H9 (cell line): Measurements from ENCODE around the gene GAREM1. TPM values are rescaled to one million over a fixed set of nuclear protein-coding genes. Genes with fewer than 3 reads are reported as not detected.

ENCODE experiments used
- DNase-seq: peaks from one replicate; pipeline ENCODE4 v3.0.0-alpha.2; 2017
- H2AFZ ChIP-seq: one replicate; pipeline ENCODE4 v1.6.1; 2013; ENCODE audit warnings: mild to moderate bottlenecking, low read length, control low read depth, moderate library complexity
- H2AK5ac ChIP-seq: 2 replicates; pipeline ENCODE4 v1.6.1; 2013; ENCODE audit warnings: low read length, control low read depth, mixed read lengths; ENCODE audit not compliant: insufficient read length
- H2BK120ac ChIP-seq: one replicate; pipeline ENCODE4 v1.6.1; 2013; ENCODE audit warnings: low read depth, mild to moderate bottlenecking, low read length, control low read depth, inconsistent platforms; ENCODE audit not compliant: poor library complexity, severe bottlenecking
- H2BK12ac ChIP-seq: 2 replicates; pipeline ENCODE4 v1.6.1; 2013; ENCODE audit warnings: low read length, control low read depth, mixed read lengths, low read depth; ENCODE audit not compliant: insufficient read length
- H2BK15ac ChIP-seq: 2 replicates; pipeline ENCODE4 v1.6.1; 2013; ENCODE audit warnings: low read depth, low read length, control low read depth
- H2BK20ac ChIP-seq: one replicate; pipeline ENCODE4 v1.6.1; 2013; ENCODE audit warnings: low read depth, mild to moderate bottlenecking, low read length, control low read depth, inconsistent platforms; ENCODE audit not compliant: poor library complexity, severe bottlenecking
- H2BK5ac ChIP-seq: 2 replicates; pipeline ENCODE4 v1.6.1; 2013; ENCODE audit warnings: low read length, control low read depth, mixed read lengths; ENCODE audit not compliant: insufficient read length
- H3K14ac ChIP-seq: 2 replicates; pipeline ENCODE4 v1.6.1; 2013; ENCODE audit warnings: low read length, control low read depth; ENCODE audit not compliant: insufficient read depth
- H3K18ac ChIP-seq: 2 replicates; pipeline ENCODE4 v1.6.1; 2013; ENCODE audit warnings: low read depth, mild to moderate bottlenecking, mixed read lengths, low read length, control low read depth; ENCODE audit not compliant: insufficient read length
- H3K23ac ChIP-seq: 2 replicates; pipeline ENCODE4 v1.6.1; 2013; ENCODE audit warnings: low read length, control low read depth, mixed read lengths, low read depth; ENCODE audit not compliant: insufficient read length
- H3K23me2 ChIP-seq: 2 replicates; pipeline ENCODE4 v1.6.1; 2013; ENCODE audit warnings: low read depth, mild to moderate bottlenecking, mixed read lengths, low read length, control low read depth; ENCODE audit not compliant: insufficient read length, poor library complexity, severe bottlenecking
- H3K27ac ChIP-seq: 2 replicates; pipeline ENCODE4 v1.5.1; 2013; ENCODE audit warnings: low read length, control low read depth, mixed read lengths, low read depth; ENCODE audit not compliant: insufficient read length
- H3K27me3 ChIP-seq: 2 replicates; pipeline ENCODE4 v1.6.1; 2013; ENCODE audit warnings: low read length, control low read depth, inconsistent platforms; ENCODE audit not compliant: insufficient read depth
- H3K4ac ChIP-seq: 2 replicates; pipeline ENCODE4 v1.6.1; 2013; ENCODE audit warnings: low read depth, mild to moderate bottlenecking, control low read depth, inconsistent platforms, low read length, moderate library complexity
- H3K4me1 ChIP-seq: 2 replicates; pipeline ENCODE4 v1.6.1; 2013; ENCODE audit warnings: low read length, control low read depth, inconsistent platforms; ENCODE audit not compliant: insufficient read depth
- H3K4me2 ChIP-seq: 2 replicates; pipeline ENCODE4 v1.6.1; 2013; ENCODE audit warnings: low read length, control low read depth, mixed read lengths; ENCODE audit not compliant: insufficient read length, insufficient read depth
- H3K56ac ChIP-seq: 2 replicates; pipeline ENCODE4 v1.6.1; 2013; ENCODE audit warnings: low read depth, mild to moderate bottlenecking, mixed read lengths, low read length, control low read depth; ENCODE audit not compliant: insufficient read length
- H3K79me1 ChIP-seq: 2 replicates; pipeline ENCODE4 v1.6.1; 2013; ENCODE audit warnings: low read depth, mild to moderate bottlenecking, moderate library complexity, low read length, control low read depth, inconsistent platforms; ENCODE audit not compliant: insufficient read depth, poor library complexity, severe bottlenecking
- H3K79me2 ChIP-seq: 2 replicates; pipeline ENCODE4 v1.6.1; 2013; ENCODE audit warnings: low read length, control low read depth, inconsistent platforms; ENCODE audit not compliant: insufficient read depth
- H3K9ac ChIP-seq: 2 replicates; pipeline ENCODE4 v1.6.1; 2013; ENCODE audit warnings: low read length, control low read depth, mixed read lengths; ENCODE audit not compliant: insufficient read length; ENCODE audit errors: extremely low read depth
- H3K9me3 ChIP-seq: one replicate; pipeline ENCODE4 v1.6.1; 2013; ENCODE audit warnings: low read depth, low read length, inconsistent platforms; ENCODE audit not compliant: control insufficient read depth
- H3T11ph ChIP-seq: one replicate; pipeline ENCODE4 v1.6.1; 2013; ENCODE audit warnings: mild to moderate bottlenecking, low read length, control low read depth, inconsistent platforms
- H4K20me1 ChIP-seq: one replicate; pipeline ENCODE4 v1.6.1; 2013; ENCODE audit not compliant: control insufficient read depth, insufficient read length, insufficient read depth
- H4K5ac ChIP-seq: 2 replicates; pipeline ENCODE4 v1.6.1; 2013; ENCODE audit warnings: low read depth, mild to moderate bottlenecking, mixed read lengths, low read length, control low read depth; ENCODE audit not compliant: insufficient read length
- H4K8ac ChIP-seq: replicated peaks from 2 replicates; pipeline ENCODE4 v1.6.1; 2013; ENCODE audit warnings: low read length, control low read depth, mixed read lengths, low read depth; ENCODE audit not compliant: insufficient read length
- H4K91ac ChIP-seq: 2 replicates; pipeline ENCODE4 v1.6.1; 2013; ENCODE audit warnings: low read depth, mild to moderate bottlenecking, moderate library complexity, mixed read lengths, low read length, control low read depth; ENCODE audit not compliant: insufficient read length
- H3K27ac Mint-ChIP-seq, 3 experiments: 2 replicates in 2 of 3; 3 replicates in 1 of 3; pipeline ENCODE4 v1.8.0; 2020 to 2021; ENCODE audit warnings: mixed read lengths in 3 of 3, mild to moderate bottlenecking in 1 of 3, moderate library complexity in 1 of 3
- H3K27me3 Mint-ChIP-seq: 2 replicates; pipeline ENCODE4 v1.8.0; 2021; ENCODE audit warnings: low read depth, mild to moderate bottlenecking, moderate library complexity, mixed read lengths
- H3K36me3 Mint-ChIP-seq, 3 experiments: 2 replicates in 2 of 3; 3 replicates in 1 of 3; pipeline ENCODE4 v1.8.0; 2020 to 2021; ENCODE audit warnings: low read depth in 3 of 3, mixed read lengths in 3 of 3; ENCODE audit not compliant: insufficient read depth in 1 of 3
- H3K4me1 Mint-ChIP-seq, 2 experiments: 2 replicates each; pipeline ENCODE4 v1.8.0; 2020; ENCODE audit warnings: mixed read lengths in 2 of 2
- H3K4me3 Mint-ChIP-seq, 2 experiments: 2 replicates in 1 of 2; 3 replicates in 1 of 2; pipeline ENCODE4 v1.8.0; 2020 to 2021; ENCODE audit warnings: mild to moderate bottlenecking in 2 of 2, mixed read lengths in 2 of 2, moderate library complexity in 1 of 2
- H3K9me3 Mint-ChIP-seq, 2 experiments: 2 replicates in 1 of 2; 3 replicates in 1 of 2; pipeline ENCODE4 v1.8.0; 2020; ENCODE audit warnings: mild to moderate bottlenecking in 2 of 2, mixed read lengths in 2 of 2, moderate library complexity in 1 of 2
- WGBS: extraction: QIAGEN DNeasy Blood & Tissue Kit; methylation state at CpG from one replicate; pipeline ENCODE4 v1.1.7; 2013; ENCODE audit warnings: missing lambda C conversion rate, low lambda C conversion rate, mixed read lengths; ENCODE audit not compliant: insufficient read length; ENCODE audit errors: extremely low coverage; 5-methylcytosine and 5-hydroxymethylcytosine counted together
- total RNA-seq: library from RNA; stranded (reverse); gene quantifications from 2 replicates; pipeline ENCODE4 v1.2.1, GENCODE V29; 2021
- TF ChIP-seq, protein P1 (sequence below): fragments of 200-600 bp; sonication (generic); conservative IDR thresholded peaks from 3 replicates; pipeline ENCODE4 v1.8.0; 2021; ENCODE audit warnings: antibody characterized with exemption, mild to moderate bottlenecking

Gene GAREM1
- total RNA-seq, 1 experiment from 2014 or later = 4.4 TPM

- Histone ChIP-seq H2BK15ac (no peak overlapping the region), H3K79me2 (no peaks in the 10 kb centered on the region), H4K20me1 (no peaks in the 10 kb centered on the region), H2BK12ac (no peak overlapping the region), H3K9me3 (no peaks in the 10 kb centered on the region), H3K27ac (no peak overlapping the region), H3K4ac (no peak overlapping the region), H2BK120ac (no peak overlapping the region), H3K18ac (no peak overlapping the region), H4K8ac (no peak overlapping the region), H3K4me2 (no peak overlapping the region), H3K23ac (no peak overlapping the region), H3T11ph (no peak overlapping the region), H3K9ac (no peak overlapping the region), H3K79me1 (no peaks in the 10 kb centered on the region), H2BK5ac (no peak overlapping the region), H4K91ac (no peak overlapping the region), H4K5ac (no peak overlapping the region), H2AFZ (no peak overlapping the region), H3K23me2 (no peaks in the 10 kb centered on the region), H3K27me3 (no peaks in the 10 kb centered on the region), H3K4me1 (0 out of 2 replicates have a peak, but pooled peaks cover 2% of the 10 kb centered on the region), H2BK20ac (no peak overlapping the region), H3K14ac (no peak overlapping the region), H3K56ac (no peak overlapping the region), H2AK5ac (no peak overlapping the region)
- DNase-seq = no peak
- Mint-ChIP-seq H3K27me3 (no peaks in the 10 kb centered on the region; the same call in 1 of the 2 replicates), H3K27ac (no peak overlapping the region), H3K9me3 (no peaks in the 10 kb centered on the region), H3K36me3 (no peaks in the 10 kb centered on the region), H3K4me1 (0 out of 4 replicates have a peak, but pooled peaks cover 0 to 7% of the 10 kb centered on the region in 2 experiments), H3K4me3 (no peak overlapping the region)
- WGBS = no CpG with 5 or more reads among the region's 5 CpGs
- TF ChIP-seq, protein P1, sequence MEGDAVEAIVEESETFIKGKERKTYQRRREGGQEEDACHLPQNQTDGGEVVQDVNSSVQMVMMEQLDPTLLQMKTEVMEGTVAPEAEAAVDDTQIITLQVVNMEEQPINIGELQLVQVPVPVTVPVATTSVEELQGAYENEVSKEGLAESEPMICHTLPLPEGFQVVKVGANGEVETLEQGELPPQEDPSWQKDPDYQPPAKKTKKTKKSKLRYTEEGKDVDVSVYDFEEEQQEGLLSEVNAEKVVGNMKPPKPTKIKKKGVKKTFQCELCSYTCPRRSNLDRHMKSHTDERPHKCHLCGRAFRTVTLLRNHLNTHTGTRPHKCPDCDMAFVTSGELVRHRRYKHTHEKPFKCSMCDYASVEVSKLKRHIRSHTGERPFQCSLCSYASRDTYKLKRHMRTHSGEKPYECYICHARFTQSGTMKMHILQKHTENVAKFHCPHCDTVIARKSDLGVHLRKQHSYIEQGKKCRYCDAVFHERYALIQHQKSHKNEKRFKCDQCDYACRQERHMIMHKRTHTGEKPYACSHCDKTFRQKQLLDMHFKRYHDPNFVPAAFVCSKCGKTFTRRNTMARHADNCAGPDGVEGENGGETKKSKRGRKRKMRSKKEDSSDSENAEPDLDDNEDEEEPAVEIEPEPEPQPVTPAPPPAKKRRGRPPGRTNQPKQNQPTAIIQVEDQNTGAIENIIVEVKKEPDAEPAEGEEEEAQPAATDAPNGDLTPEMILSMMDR = no peak
Observed at GRCh38 chr18:32443706-32444215, 26.9 kb downstream of the GAREM1 start.
